Temporal lobe (tissue), 1 donor: ENCODE data around the gene SMAD6. TPM values are rescaled to one million over a fixed set of nuclear protein-coding genes. Genes with fewer than 3 reads are reported as not detected.

Experiments
- total RNA-seq: library from RNA; depleted of rRNA; stranded (reverse); fragments of >200 nt; gene quantifications from one replicate; pipeline ENCODE4 v1.2.3, GENCODE V29; 2014

Gene SMAD6
- total RNA-seq, 1 donor from 2014 or later = 1.7 TPM

Other genes starting within 250 kb of the SMAD6 start
- 11.8 TPM for gene SNAPC5, start 204.5 kb upstream of the SMAD6 start, total RNA-seq
- 1,813 TPM for gene RPL4, start 197.4 kb upstream of the SMAD6 start, total RNA-seq
- gene ZWILCH, start 196.9 kb upstream of the SMAD6 start, total RNA-seq = 31.2 TPM
- under 0.01 TPM for gene LCTL, start 136.2 kb upstream of the SMAD6 start, total RNA-seq